Amniotic epithelial cell (primary cell): ENCODE results near the gene RNF141.

ENCODE experiments used
- DNase-seq: peaks from one replicate; pipeline ENCODE4 v3.0.0-alpha.2; 2010; ENCODE audit warnings: low read depth

Gene RNF141

DNA sequence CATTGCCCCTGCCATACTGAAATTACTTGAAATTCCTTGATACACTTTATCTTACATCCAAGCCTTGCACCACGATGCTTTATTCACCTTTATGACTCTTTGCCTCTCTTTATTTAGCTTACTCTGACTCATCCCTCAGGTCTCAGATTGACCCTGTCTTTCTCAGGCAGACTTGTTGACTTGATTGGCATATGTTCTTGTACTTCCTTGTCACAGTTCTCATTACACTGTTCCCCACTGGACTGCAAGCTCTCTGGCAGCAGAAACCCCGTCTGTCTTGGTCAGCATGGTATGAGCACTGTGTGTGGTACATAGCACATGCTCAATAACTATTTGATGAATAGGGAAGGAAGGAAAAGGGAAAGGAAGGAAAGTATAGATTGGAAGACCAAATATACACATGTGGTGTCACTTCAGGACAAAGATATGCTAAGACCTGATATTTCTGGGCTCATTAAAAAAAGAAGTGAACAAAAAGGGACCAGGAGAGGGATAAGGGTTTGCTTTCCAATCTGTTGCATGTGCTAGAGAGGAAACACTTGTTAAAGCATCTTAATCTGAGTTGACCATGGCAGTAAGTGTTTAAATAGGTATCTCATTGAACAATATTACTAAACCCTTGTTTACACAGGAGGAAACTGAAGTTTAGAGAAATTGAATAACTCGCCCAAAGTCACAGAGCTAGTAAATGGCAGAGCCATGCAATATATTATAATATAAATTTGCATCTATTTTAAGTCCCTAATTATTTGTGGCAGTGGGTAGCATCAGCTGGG, 20.2 kb upstream of the RNF141 start:
- DNase-seq: no peak

DNA sequence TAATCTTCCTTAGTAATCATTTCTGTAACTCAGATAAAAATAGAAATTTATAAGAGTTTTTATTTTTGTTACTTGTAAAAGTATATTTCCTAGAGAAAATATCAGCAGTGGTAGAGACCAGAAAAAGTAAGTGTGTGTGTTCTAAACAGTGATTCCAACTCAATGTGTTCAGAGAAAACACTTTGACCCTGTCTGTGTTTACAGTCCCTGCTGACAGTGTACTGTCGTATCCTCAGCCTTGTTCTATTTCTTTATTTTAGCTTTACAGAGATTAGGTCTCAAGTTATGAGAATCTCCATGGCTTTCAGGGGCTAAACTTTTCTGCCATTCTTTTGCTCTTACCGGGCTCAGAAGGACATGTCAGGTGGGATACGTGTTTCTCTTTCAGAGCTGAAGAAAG, 17.3 kb upstream of the RNF141 start:
- no peak for DNase-seq

DNA sequence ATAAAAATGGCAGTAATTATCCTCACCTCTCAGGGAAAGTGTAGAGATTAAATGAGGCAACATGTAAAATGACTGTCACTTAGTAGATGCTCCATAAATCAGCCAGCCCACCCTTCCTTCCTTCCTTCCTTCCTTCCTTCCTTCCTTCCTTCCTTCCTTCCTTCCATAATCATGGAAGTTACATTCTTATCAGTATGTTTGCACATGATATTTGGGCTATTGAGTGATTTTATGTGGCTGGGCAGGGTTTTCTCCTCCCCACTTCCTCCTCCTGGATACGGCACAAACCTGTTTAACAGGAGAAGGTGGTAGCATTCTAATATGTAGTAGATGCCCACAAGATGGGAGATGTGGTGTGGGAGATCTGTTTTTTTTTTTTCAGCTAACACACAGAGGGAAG, 15.6 kb upstream of the RNF141 start:
- no peak for DNase-seq

DNA sequence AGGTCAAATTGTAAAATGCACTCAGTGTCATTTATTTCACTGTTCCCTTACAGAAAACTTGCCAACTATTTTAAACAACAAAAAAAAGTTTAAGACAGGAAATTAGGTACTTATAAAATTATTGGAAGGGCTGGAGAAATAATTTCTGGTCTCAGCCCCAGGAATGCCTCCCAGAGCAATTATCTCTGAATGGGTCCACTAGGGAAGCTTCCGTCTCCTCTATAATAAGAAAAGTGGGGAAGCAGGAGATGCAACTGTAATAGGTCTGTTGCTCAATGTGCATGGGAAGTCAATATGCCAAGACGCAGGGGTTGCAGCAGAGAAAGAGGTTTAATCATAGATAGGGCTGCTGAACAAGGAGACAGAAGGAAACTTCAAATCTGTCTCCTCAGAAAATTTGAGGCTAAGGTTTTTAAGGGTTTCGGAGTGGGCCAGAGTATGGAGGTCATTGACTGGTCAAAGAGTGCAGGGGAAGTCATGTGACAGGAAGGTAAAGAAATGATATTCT, 10.9 kb upstream of the RNF141 start:
- DNase-seq: no peak

DNA sequence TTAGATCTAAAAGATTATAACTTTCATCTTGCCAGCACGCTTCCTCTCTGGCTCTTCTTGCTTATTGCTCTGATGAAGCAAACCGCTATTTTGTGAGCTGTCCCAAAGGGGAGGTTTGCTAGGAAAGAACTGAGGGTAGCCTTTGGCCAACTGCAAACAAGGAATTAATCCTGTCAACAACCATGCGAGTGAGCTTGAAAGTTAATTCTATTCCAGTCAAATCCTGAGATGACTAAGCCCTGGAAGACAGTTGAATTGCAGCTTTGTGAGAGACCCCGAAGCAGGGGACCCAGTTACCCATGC, 10.3 kb upstream of the RNF141 start:
- no peak for DNase-seq

DNA sequence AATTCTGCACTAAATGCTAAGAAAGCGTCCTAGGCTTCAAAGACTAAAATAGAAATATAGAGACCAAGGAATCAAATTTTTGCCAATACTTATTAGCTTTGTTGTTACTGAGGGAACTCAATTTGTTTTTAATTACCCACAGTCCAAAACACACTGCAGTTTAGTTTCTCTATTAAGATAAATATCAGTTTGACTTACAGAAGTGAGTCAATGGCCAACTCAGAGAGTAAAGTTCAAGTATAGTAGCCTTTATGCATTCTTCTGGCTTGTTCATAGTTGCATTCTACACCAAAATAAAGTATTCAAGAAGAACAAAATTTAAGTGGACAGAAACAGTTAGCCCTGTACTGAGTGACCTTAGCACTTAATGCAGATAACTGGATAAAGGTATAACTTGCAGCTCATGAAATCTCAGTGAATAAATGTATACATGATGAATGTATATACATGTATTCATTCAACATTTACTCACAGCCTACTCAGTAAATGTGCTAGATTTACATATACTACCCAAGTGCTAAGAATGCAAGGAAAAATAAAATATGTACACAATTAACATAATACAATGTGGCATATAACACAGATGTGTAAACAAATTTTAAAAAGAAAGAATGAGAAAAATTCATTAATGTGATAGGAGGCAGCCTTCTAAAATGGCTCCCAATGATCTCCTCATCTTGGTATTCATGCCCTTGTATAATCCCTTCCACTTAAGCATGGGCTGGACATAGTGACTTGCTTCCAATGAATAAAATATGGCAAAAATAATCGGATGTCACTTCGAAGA, 9.7 kb upstream of the RNF141 start:
- DNase-seq: peak; percentile 50

DNA sequence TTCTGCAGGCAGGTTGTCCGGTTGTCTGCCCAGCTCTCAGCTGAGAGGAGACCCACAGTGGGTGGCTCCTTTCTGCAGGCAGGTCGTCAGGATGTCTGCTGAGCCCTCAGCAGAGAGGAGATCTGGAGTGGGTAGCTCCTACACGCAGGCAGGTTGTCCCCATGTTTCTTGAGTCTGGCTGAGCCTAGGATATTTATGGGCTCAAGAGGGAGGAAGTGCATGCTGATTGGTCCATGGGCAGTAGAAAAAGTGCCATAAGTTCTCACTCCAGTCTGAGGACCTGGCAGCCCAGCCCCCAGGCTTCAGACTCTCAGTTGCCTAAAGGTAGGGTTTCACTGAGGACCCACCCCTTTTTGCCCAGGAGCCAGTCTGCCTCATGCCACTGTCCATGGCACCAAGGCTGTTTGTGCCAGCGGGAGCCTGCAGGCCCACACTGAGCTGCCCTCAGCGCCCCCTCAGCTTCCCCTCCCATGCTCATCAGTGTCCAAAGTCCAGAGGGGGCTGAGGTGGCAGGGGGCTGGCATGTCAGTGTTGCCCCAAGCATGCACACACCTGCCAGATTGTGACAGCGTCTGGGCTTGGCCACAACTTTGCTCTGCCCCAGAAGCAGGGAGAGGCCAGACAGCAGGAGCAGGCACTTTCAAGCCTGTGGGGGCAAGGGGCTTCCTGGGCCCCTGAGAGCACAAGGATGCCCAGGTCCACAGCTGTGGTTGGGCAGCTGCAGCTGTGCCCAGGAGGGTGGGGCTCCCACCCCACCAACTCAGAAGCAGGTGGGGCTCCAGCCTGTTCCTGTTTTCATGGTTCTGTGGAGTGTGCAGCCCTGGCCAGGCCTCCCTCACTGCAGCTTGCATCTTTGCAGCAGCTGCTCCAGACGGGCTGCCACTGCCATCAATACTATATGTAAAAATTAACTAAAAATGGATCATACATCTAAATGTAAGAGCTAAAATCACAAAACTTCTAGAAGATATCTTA, 3.8 kb upstream of the RNF141 start:
- DNase-seq: no peak

DNA sequence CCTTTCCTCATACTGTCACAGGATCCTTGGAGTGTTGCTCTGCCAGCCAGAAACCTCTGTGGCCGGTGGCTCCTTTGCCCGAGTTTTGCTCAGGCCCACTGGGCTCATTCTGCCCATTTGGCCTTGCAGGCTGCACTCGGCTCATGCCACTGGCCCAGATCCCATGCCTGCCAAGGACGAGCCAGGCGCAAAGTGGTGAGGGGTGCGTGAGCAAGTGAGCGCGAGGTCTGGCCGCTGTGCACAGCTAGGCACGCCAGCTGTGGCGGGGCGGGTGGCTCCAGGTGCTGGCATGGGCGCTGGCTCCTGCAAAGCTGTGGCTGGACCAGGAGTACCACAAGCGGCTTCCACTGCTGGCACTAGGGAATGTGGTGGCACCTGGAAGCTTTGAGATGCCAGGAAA, 2.8 kb upstream of the RNF141 start:
- DNase-seq: no peak

DNA sequence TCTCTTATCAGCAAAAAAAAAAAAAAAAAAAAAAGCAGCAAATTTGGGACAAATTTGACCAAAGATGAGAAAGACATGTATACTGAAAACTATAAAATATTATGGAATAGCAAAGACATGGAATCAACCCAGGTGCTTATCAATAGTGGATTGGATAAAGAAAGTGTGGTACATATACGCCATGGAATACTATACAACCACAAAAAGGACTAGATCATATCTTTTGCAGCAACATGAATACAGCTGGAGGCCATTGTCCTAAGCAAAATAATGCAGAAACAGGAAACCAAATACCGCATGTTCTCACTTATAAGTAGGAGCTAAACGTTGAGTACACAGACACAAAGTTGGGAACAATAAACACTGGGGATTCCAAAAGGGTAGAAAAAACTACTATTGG, 1.8 kb upstream of the RNF141 start:
- DNase-seq: no peak

DNA sequence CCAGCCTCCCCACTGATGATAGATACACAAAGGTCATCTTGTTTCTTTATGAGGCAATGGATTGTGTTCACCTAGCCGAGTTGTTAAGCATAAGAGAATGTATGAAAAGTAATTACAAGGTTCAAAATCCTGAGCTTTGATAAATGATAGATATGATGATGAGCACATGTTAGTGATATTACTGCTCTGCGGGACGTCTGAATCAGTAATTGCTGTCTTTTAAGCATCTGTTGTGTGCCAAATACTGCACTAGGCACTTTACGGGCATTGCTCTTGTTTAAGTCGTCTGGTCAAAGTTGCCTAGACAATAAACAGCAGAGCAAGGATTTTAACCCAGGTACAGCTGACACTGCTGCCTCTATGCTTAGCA, 559 bp upstream of the RNF141 start:
- DNase-seq: no peak

DNA sequence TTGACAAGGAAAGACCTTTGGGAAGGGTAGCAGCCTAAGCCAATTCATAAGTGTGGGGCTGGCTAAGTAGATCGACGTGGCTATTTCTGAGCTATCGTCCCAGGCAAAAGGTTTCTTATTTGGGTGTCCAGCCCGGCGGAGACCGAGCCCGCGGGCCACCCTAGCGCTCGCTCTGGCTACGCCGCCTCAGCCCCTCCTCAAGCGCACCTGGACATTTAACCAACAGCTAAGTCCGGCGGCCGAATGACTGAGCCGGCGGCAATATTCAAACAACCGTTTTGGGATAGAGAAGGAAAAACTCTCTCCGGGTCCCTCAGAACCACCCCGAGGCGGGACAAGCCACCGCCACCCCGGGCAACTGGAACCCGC, 457 bp downstream of the RNF141 start:
- peak; percentile 22 for DNase-seq

DNA sequence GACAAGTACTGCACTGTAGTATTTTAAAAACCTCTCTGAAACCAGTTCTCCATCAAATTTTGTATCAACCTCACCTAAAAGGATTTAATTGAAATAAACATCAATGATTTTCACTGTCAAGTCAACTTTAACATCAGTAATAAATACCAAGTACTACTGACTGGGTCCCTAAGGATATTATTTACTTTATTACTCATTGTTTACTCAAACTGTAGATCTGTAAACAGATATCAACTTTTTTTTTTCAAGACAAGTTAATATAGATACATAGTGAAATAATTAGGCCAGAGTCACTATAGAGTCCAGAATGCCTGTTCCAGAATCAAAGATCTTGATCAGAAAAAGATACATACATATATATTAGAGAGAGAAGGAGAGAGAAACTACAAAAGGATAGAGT, 1.6 kb downstream of the RNF141 start:
- no peak for DNase-seq

DNA sequence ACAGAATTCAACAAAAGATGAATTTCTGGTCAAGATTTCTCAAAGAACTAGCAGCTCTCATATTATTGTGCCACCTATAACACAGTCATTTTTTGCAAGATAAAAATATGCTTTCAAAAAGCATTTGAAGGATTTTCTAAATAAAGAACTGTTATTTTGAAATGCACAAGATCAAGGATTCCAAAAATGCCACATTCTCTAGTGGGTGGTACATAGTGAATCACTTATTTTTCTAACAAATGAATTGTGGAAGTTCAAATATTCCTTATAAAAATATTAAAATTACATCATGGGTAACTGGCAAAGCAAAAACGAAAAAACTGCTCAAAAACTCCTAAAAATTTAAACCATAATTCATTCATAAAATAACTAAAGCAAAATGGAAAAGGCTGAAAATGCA, 2.1 kb downstream of the RNF141 start:
- DNase-seq: no peak

DNA sequence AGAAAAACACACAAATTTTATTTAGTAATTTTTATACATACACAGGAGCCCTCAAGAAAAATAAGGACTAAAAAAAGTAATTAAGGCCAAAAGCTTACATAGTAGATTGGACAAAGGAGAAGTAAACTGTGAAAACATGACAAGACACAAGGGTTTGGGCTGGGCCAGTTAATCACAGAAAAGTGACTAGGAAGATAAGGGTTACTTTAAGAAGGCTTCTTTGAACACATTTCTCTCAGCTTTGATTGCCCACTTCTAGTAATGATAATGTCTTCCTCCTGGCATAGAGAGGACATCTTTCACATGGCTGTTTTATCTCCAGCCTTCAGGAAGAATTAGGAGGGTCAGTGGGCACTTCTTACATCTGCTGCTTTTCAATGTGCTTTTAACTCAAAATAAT, 3.4 kb downstream of the RNF141 start:
- DNase-seq: no peak

DNA sequence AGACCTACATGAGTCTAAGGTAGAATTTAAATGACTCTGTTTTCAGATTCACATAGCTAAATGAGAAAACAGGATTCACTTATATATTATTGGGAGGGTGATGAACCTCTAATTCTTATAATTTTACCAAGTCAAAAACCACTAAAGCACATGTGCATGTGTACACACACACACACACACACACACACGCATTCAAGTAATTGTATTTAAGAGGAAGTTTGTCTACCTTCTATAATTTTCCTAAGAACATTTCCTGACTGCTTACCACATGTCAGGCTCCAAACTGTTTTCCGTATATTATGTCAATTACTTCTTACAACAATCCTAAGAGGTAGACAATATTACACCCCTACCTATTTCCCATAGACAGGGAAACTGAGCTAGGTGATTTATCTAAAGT, 6.7 kb downstream of the RNF141 start:
- DNase-seq: no peak

DNA sequence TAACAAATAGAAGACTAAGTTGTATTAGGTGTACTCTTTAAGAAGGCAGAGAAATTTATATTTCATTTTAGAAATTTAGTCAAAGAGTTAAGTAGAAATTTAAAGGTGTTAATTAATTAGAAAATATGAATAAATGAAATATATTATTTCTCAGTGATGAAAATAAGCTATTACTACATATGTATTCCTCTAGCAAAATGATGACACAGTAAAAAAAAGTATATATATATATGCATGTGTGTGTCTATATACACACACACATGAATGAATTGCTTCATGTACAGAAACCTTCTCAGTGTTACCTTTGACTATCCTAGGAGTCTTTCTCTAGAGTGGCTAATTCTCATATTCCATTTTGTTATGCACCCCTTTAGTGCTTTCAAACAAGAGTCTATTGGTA, 7.7 kb downstream of the RNF141 start:
- no peak for DNase-seq

DNA sequence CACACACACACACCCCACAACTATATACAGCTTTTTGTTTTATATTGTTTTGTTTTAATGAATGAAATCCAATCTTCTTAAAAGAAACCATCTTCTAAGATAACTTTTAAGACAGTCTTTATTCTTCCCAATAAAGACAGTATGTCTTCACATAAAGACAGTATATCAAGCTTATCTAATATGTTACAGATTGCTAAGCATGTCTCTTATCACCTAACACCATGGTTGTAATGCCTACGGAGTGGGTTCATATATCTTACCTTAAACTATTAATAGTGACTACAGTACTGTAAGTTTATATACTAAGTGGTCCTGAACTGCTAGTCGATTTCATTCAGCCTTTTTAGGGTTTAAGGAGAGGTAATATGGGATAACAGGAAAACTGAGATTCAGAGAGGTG, 8.5 kb downstream of the RNF141 start:
- no peak for DNase-seq

DNA sequence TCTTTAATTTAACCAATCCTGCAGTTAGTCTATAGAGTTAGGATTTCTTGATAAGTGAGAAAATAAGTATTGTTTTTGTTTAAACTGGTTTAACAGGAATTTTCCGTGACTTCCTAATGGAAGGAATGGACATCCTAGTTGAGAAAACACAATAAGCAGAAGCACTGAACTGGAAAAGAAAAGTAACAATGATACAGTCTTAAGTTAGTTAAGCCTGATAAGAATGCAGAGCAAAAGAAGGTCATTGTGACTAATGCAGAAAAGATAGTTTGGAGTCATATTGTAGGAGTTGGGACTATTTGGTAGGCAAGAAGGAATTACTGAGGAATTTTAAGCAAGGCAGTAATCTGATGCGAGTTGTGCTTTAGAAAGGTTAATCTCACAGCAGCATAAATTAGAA, 11.7 kb downstream of the RNF141 start:
- DNase-seq: peak; percentile 32

DNA sequence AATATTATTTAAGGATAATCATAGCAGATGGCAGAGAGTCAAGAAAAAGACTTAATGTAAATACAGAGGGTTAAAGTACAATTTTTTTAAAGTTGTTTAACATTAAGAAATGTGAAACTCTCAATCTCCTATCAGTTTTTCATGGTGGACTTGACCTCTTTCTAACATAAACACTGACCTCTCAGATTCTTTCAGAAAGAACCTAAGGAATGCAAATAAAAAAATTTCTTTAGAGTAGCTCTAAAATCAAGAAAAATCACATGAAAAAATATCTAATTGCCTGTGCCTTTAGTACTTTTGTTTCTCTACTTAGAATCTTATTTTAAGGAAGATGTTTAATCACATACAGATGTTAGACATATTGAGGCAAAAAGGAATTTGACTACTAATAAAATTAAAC, 12.9 kb downstream of the RNF141 start:
- DNase-seq: no peak

DNA sequence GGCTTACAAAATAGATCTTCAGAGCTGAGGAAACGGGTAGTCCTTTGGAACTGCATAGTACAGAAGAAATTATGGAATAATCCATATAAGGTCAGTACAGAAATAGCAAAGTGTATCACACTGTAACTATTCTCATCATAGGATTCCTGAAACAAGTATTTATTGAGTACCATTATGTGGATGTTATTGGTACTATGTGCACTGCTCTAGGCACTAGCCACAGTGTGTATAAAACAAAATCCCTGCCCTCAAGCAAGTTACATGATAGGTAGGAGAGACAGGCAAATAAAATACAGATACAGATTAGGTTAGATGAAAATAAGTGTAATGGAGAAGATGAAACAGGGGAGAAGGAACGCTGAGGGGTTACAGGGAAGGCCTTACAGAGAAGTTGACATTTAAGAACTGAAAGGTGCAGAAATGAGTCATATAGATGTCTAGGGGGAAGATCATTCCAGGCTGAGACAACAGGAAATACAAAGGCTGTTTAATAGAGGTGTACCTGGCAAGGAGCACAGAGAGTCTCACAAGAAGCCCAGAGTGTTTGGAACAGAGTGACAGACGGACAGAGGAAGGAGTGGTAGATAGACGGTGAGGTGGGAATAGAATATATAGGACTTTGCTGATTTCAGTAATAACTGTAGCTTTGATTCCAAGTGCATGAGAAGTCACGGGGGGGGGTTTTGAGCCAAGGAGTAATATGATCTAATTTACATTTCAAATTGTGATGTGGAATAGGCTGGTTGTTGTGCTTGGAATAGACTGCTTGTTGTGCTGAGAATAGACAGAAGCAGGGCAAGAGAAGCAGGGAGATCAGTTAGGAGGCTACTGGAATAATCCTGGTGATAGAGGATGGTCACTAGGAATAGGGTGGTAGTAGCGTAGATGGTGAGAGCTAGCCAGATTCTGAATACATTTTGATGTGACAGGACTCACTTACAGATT, 13.7 kb downstream of the RNF141 start:
- no peak for DNase-seq

DNA sequence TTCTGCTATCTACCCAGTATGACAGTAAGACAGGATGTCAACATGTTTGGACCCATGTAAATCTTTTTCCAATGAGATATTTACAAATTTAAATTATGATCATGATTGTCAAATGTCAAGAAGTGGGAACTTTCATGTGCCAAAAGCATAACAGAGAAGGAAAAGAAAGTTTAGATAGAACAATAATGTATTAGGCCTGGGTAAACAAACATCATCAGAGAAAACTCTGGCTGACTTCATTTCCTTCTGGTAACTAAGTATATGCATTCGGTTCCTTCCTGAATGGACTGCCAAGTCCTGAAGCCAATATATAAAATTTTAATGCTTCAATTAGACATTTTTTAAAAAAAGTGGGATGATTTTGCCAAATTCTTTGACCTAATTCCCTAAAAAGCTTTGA, 16.5 kb downstream of the RNF141 start:
- no peak for DNase-seq

DNA sequence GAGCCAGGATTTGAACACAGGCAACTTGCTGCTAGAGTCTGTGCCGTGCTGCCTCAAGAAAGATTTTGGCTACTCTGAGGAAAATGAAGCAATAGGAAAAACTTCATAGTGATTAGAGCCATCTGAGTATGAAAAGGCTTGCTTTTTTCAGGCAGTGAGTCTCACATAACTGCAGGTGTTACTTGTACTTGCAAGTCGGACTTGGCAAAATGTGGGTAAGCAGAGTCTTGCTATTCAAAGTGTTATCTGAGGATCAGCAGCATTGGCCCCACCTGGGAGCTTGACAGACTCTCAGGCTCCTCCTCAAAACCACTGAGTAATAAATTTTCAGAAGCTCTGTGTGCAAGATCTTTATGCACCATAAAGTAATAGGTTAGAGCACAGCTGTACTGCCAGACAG, 18.1 kb downstream of the RNF141 start:
- no peak for DNase-seq
